Left lung (tissue), 10 donors: ENCODE data around the gene PDE10A. TPM values are rescaled to one million over a fixed set of nuclear protein-coding genes. Genes with fewer than 3 reads are reported as not detected.
A peak's percentile ranks its signal among the peaks of the same experiment; 100 is the strongest.

ENCODE experiments used
- ATAC-seq: fragments of 200-7000 bp; cut with Tn5 transposase; one replicate; pipeline ENCODE4 v1.9.1; 2020; ENCODE audit warnings: moderate library complexity
- DNase-seq, 4 donors: peaks; one replicate each; pipeline ENCODE4 v3.0.0-alpha.2; 2013 to 2020
- H3K27ac ChIP-seq, 2 donors: fragments of 200-600 bp; sonication (generic) in 1 of 2; one replicate each; pipeline versions ENCODE4 v1.5.0 to v1.8.0; 2020 to 2021
- H3K27me3 ChIP-seq, 2 donors: fragments of 200-600 bp; sonication (generic) in 1 of 2; one replicate each; pipeline versions ENCODE4 v1.5.0 to v1.8.0; 2020 to 2021
- H3K36me3 ChIP-seq, 2 donors: fragments of 200-600 bp; sonication (generic) in 1 of 2; one replicate each; pipeline versions ENCODE4 v1.5.0 to v1.8.0; 2020 to 2021
- H3K4me1 ChIP-seq, 2 donors: fragments of 200-600 bp; one replicate each; pipeline ENCODE4 v1.8.0; 2021
- H3K4me3 ChIP-seq, 2 donors: fragments of 200-600 bp; sonication (generic) in 1 of 2; one replicate each; pipeline versions ENCODE4 v1.5.0 to v1.8.0; 2020 to 2021; ENCODE audit warnings: mild to moderate bottlenecking in 1 of 2
- H3K9me3 ChIP-seq, 2 donors: fragments of 200-600 bp; sonication (generic) in 1 of 2; one replicate each; pipeline versions ENCODE4 v1.5.0 to v1.8.0; 2020 to 2021
- CTCF ChIP-seq, 2 donors: fragments of 200-600 bp; sonication (generic) in 1 of 2; IDR thresholded peaks; one replicate each; pipeline versions ENCODE4 v1.5.0 to v1.8.0; 2021; ENCODE audit warnings: antibody characterized with exemption in 2 of 2
- intact Hi-C, 2 donors: fragments of 100-400 bp; cut with DNase I; formaldehyde crosslinking; loops; one replicate each; pipeline versions ENCODE4 v1.11.2 to v1.14.2; 2022
- polyA plus RNA-seq, 6 donors: library from polyadenylated mRNA; unstranded; fragments of 120-200 nt; gene quantifications; one replicate each; pipeline ENCODE4 v1.2.1, GENCODE V29; 2013; ENCODE audit not compliant: insufficient read length in 6 of 6
- total RNA-seq, 2 donors: library from RNA; stranded (reverse); fragmentation: NEBNext Ultra II Directional; extraction: Animal tissue kit (Norgen Biotek cat#: 25700); gene quantifications; one replicate each; pipeline ENCODE4 v1.2.1, GENCODE V29; 2021
- donor health status: DM: no; HTN: yes; CAD: no.
- donor health status: DM: no; HTN: no; CAD: no.

The PDE10A gene
- total and polyA plus RNA-seq, 8 donors, result 1.3 to 10.0 (median 8.2) TPM

- intact Hi-C loops, result no loop called here
- ATAC-seq, result no peak
- Histone ChIP-seq H3K9me3 (no peaks in the 10 kb centered on the region), H3K4me1 (peaks cover 10 to 28% of the 10 kb centered on the region in 2 donors), H3K27me3 (peaks cover 49 to 85% of the 10 kb centered on the region in 2 donors), H3K36me3 (no peaks in the 10 kb centered on the region), H3K4me3 (peak overlapping the region; percentile 28 to 41), H3K27ac (peak overlapping the region; percentile 28 to 39)
- DNase-seq, result peak in 1 of 4 donors; percentile 29
- no peak for TF ChIP-seq CTCF (IDR thresholded peaks at IDR 0.05)
Observed at GRCh38 chr6:165660857-165661663, 2.0 kb downstream of the PDE10A start.

- peak overlapping the region; percentile 28 to 41 for H3K4me3 ChIP-seq
- no peaks in the 10 kb centered on the region for H3K9me3 ChIP-seq
- DNase-seq, result no peak
- peak; percentile 32 for ATAC-seq
- intact Hi-C loops, result no loop called here
- no peak for TF ChIP-seq CTCF (IDR thresholded peaks at IDR 0.05)
- peaks cover 10 to 28% of the 10 kb centered on the region in 2 donors for H3K4me1 ChIP-seq
- H3K27me3 ChIP-seq, result peaks cover 41 to 76% of the 10 kb centered on the region in 2 donors
- H3K27ac ChIP-seq, result peak overlapping the region in 1 of 2 donors; percentile 13
- no peaks in the 10 kb centered on the region for H3K36me3 ChIP-seq
Observed at GRCh38 chr6:165659945-165660856, 2.8 kb downstream of the PDE10A start.

- H3K4me3 ChIP-seq, result no peak overlapping the region
- intact Hi-C loops, result no loop called here
- peaks cover 24 to 60% of the 10 kb centered on the region in 2 donors for H3K27me3 ChIP-seq
- DNase-seq (no peak), ATAC-seq (no peak)
- no peak for TF ChIP-seq CTCF (IDR thresholded peaks at IDR 0.05)
- H3K36me3 ChIP-seq, result no peaks in the 10 kb centered on the region
- H3K4me1 ChIP-seq, result peaks cover 10 to 22% of the 10 kb centered on the region in 2 donors
- no peaks in the 10 kb centered on the region for H3K9me3 ChIP-seq
- no peak overlapping the region for H3K27ac ChIP-seq
Observed at GRCh38 chr6:165658395-165659058, 4.5 kb downstream of the PDE10A start.

GRCh38 chr6:165657325-165657680 lies 5.7 kb downstream of the PDE10A start:
- ATAC-seq, result no peak
- Histone ChIP-seq H3K4me1 (peaks cover 10 to 18% of the 10 kb centered on the region in 2 donors), H3K9me3 (no peaks in the 10 kb centered on the region), H3K36me3 (no peaks in the 10 kb centered on the region), H3K27me3 (peaks cover 23 to 48% of the 10 kb centered on the region in 2 donors), H3K27ac (no peak overlapping the region), H3K4me3 (no peak overlapping the region)
- intact Hi-C loops, result no loop called here
- TF ChIP-seq CTCF (IDR thresholded peaks at IDR 0.05), result no peak
- DNase-seq, result no peak
